HFFc6 (cell line): ENCODE results near the gene SIPA1L3. TPM values are rescaled to one million over a fixed set of nuclear protein-coding genes. Genes with fewer than 3 reads are reported as not detected.

Source experiments
- DNase-seq: peaks from one replicate; pipeline ENCODE4 v3.0.0-alpha.2; 2018
- H3K27ac Mint-ChIP-seq: 2 replicates; pipeline ENCODE4 v1.8.0; 2020; ENCODE audit warnings: mild to moderate bottlenecking, mixed read lengths
- H3K27me3 Mint-ChIP-seq: 2 replicates; pipeline ENCODE4 v1.8.0; 2021; ENCODE audit warnings: mild to moderate bottlenecking, moderate library complexity, mixed read lengths; ENCODE audit not compliant: insufficient read depth
- H3K36me3 Mint-ChIP-seq: 2 replicates; pipeline ENCODE4 v1.8.0; 2021; ENCODE audit warnings: low read depth, mixed read lengths
- H3K4me1 Mint-ChIP-seq: 2 replicates; pipeline ENCODE4 v1.8.0; 2020; ENCODE audit warnings: low read depth, mixed read lengths
- H3K4me3 Mint-ChIP-seq: 2 replicates; pipeline ENCODE4 v1.8.0; 2020; ENCODE audit warnings: mild to moderate bottlenecking, moderate library complexity, mixed read lengths
- H3K9me3 Mint-ChIP-seq: 2 replicates; pipeline ENCODE4 v1.8.0; 2020; ENCODE audit warnings: mild to moderate bottlenecking, mixed read lengths
- CTCF ChIP-seq: fragments of 200-600 bp; sonication (generic); IDR thresholded peaks from 2 replicates; pipeline ENCODE4 v1.5.0; 2021; ENCODE audit warnings: antibody characterized with exemption, mild to moderate bottlenecking
- total RNA-seq, 6 experiments: library from RNA; stranded (reverse); fragmentation: NEBNext Ultra II Directional; extraction: Animal tissue kit (Norgen Biotek cat#: 25700); gene quantifications; 2 replicates in 1 of 6; 3 replicates in 5 of 6; pipeline ENCODE4 v1.2.3, GENCODE V29; 2021

The SIPA1L3 gene
- total RNA-seq, 6 experiments from 2014 or later: 34.0 to 46.7 (median 41.8) TPM

GRCh38 chr19:38250428-38250820, 343.4 kb downstream of the SIPA1L3 start:
- TF ChIP-seq CTCF: no peak
- peaks cover 26% of the 10 kb centered on the region for H3K4me1 Mint-ChIP-seq
- no peak for DNase-seq
- H3K36me3 Mint-ChIP-seq: no peaks in the 10 kb centered on the region
- no peak overlapping the region for H3K4me3 Mint-ChIP-seq
- no peak overlapping the region for H3K27ac Mint-ChIP-seq
- H3K27me3 Mint-ChIP-seq: peaks cover 17% of the 10 kb centered on the region
- H3K9me3 Mint-ChIP-seq: no peaks in the 10 kb centered on the region

- Mint-ChIP-seq H3K27ac (peak overlapping the region; percentile 65), H3K27me3 (peaks cover 17% of the 10 kb centered on the region), H3K4me3 (no peak overlapping the region; the same call in 1 of the 2 replicates), H3K9me3 (no peaks in the 10 kb centered on the region), H3K36me3 (no peaks in the 10 kb centered on the region), H3K4me1 (peaks cover 23% of the 10 kb centered on the region)
- TF ChIP-seq CTCF: no peak
- DNase-seq: no peak
These were observed 344.0 kb downstream of the SIPA1L3 start for GRCh38 chr19:38250821-38251563.

GRCh38 chr19:38251564-38252051, 344.6 kb downstream of the SIPA1L3 start:
- Mint-ChIP-seq H3K36me3 (no peaks in the 10 kb centered on the region), H3K4me1 (peaks cover 19% of the 10 kb centered on the region), H3K27ac (peak overlapping the region; percentile 65), H3K4me3 (peak overlapping the region; percentile 6; the same call in 1 of the 2 replicates), H3K9me3 (no peaks in the 10 kb centered on the region), H3K27me3 (peaks cover 19% of the 10 kb centered on the region)
- TF ChIP-seq CTCF: no peak
- no peak for DNase-seq

GRCh38 chr19:38252385-38252784, 345.4 kb downstream of the SIPA1L3 start:
- Mint-ChIP-seq H3K9me3 (no peaks in the 10 kb centered on the region), H3K27ac (no peak overlapping the region), H3K4me3 (no peak overlapping the region), H3K36me3 (no peaks in the 10 kb centered on the region), H3K27me3 (peaks cover 23% of the 10 kb centered on the region), H3K4me1 (peaks cover 19% of the 10 kb centered on the region)
- no peak for TF ChIP-seq CTCF
- no peak for DNase-seq

GRCh38 chr19:38252941-38253691, 346.1 kb downstream of the SIPA1L3 start:
- H3K27ac Mint-ChIP-seq: no peak overlapping the region
- H3K27me3 Mint-ChIP-seq: peaks cover 23% of the 10 kb centered on the region
- H3K36me3 Mint-ChIP-seq: no peaks in the 10 kb centered on the region
- H3K4me1 Mint-ChIP-seq: peaks cover 19% of the 10 kb centered on the region
- no peak overlapping the region for H3K4me3 Mint-ChIP-seq
- DNase-seq: no peak
- no peak for TF ChIP-seq CTCF
- H3K9me3 Mint-ChIP-seq: no peaks in the 10 kb centered on the region
